K562 (cell line): Measurements from ENCODE around the gene TMTC2. TPM values are rescaled to one million over a fixed set of nuclear protein-coding genes. Genes with fewer than 3 reads are reported as not detected.

Experiments
- ATAC-seq: fragments of 200-7000 bp; cut with Tn5 transposase; 3 replicates; pipeline ENCODE4 v1.9.1; 2020; ENCODE audit warnings: moderate library complexity
- BruUV-seq: library from RNA; stranded (reverse); fragments of 400-500 nt; replicated peaks from 2 replicates; lab custom pipeline; 2021; lab: Mats Ljungman, UMichigan
- CTCF ChIA-PET: fragments of 300-600 bp; formaldehyde crosslinking; extraction: SDS; loops from one replicate; lab custom pipeline; 2021; ENCODE audit warnings: low intra/inter-chr PET ratio; lab: Yijun Ruan, JAX
- POLR2A ChIA-PET: fragments of 300-600, 350-650 bp; sonication (Branson Sonifier 250); formaldehyde crosslinking; extraction: SDS; loops from one replicate; lab custom pipeline; 2021; ENCODE audit warnings: antibody characterized with exemption, inconsistent platforms; lab: Yijun Ruan, JAX
- DNase-seq, 4 experiments: peaks; one replicate each; pipeline versions ENCODE4 v3.0.0 to v3.0.0-alpha.2; 2011 to 2018; ENCODE audit warnings: low spot score in 3 of 4, mixed read lengths in 3 of 4; ENCODE audit errors: extremely low read depth in 1 of 4
- FAIRE-seq: peaks from 2 replicates; lab custom pipeline; 2011; peaks lifted over from hg19 to GRCh38; lab: Jason Lieb, UNC
- H2AFZ ChIP-seq: 2 replicates; pipeline ENCODE4 v1.6.0; 2011; ENCODE audit warnings: low read depth, low read length, control low read depth, inconsistent platforms
- H3K27ac ChIP-seq: fragments of 200-600 bp; 3 replicates; pipeline ENCODE4 v1.8.0; 2011; ENCODE audit warnings: low read depth, mild to moderate bottlenecking, control low read depth, inconsistent platforms, low read length, moderate library complexity, mixed read lengths; ENCODE audit errors: extremely low read depth
- H3K27me3 ChIP-seq, 2 experiments: fragments of 300-600 bp in 1 of 2; 2 replicates in 1 of 2; 3 replicates in 1 of 2; pipeline versions ENCODE4 v1.6.0 to v1.8.0; 2011; ENCODE audit warnings: inconsistent platforms in 2 of 2, low read length in 2 of 2, mild to moderate bottlenecking in 1 of 2, mixed read lengths in 1 of 2, moderate library complexity in 1 of 2; ENCODE audit not compliant: control insufficient read depth in 2 of 2, insufficient read depth in 2 of 2
- H3K36me3 ChIP-seq: fragments of 300-600 bp; 3 replicates; pipeline ENCODE4 v1.8.0; 2011; ENCODE audit warnings: mild to moderate bottlenecking, low read length, inconsistent platforms; ENCODE audit not compliant: control insufficient read depth, insufficient read depth
- H3K4me1 ChIP-seq, 2 experiments: fragments of 200-600 bp in 1 of 2; replicated peaks in 1 of 2; 2 replicates in 1 of 2; 3 replicates in 1 of 2; pipeline versions ENCODE4 v1.5.1 to v1.8.0; 2011; ENCODE audit warnings: inconsistent platforms in 2 of 2, low read length in 2 of 2, mild to moderate bottlenecking in 1 of 2, mixed read lengths in 1 of 2, moderate library complexity in 1 of 2; ENCODE audit not compliant: control insufficient read depth in 2 of 2, insufficient read depth in 2 of 2
- H3K4me2 ChIP-seq: 2 replicates; pipeline ENCODE4 v1.6.1; 2011; ENCODE audit warnings: low read length, control low read depth, inconsistent platforms, mixed read lengths; ENCODE audit not compliant: insufficient read depth
- H3K4me3 ChIP-seq: fragments of 200-600 bp; sonication (generic), shearing (Covaris generic); 2 replicates; pipeline ENCODE4 v1.5.1; 2016; ENCODE audit warnings: control low read depth, inconsistent platforms
- H3K79me2 ChIP-seq: fragments of 200-600 bp; 3 replicates; pipeline ENCODE4 v1.8.0; 2011; ENCODE audit warnings: low read length, inconsistent platforms; ENCODE audit not compliant: control insufficient read depth, insufficient read depth
- H3K9ac ChIP-seq, 2 experiments: 2 replicates each; pipeline versions ENCODE4 v1.6.0 to v1.6.1; 2011; ENCODE audit warnings: low read depth in 2 of 2, low read length in 2 of 2, control low read depth in 1 of 2, inconsistent platforms in 1 of 2, mild to moderate bottlenecking in 1 of 2, mixed read lengths in 1 of 2; ENCODE audit not compliant: insufficient read depth in 1 of 2
- H3K9me1 ChIP-seq: one replicate; pipeline ENCODE4 v1.6.0; 2011; ENCODE audit warnings: inconsistent platforms, mild to moderate bottlenecking, low read length, moderate library complexity; ENCODE audit not compliant: control insufficient read depth, insufficient read depth
- H3K9me3 ChIP-seq: replicated peaks from 2 replicates; pipeline ENCODE4 v1.5.1; 2011; ENCODE audit warnings: low read depth, low read length, inconsistent platforms; ENCODE audit not compliant: control insufficient read depth, insufficient read depth
- H4K20me1 ChIP-seq: replicated peaks from 2 replicates; pipeline ENCODE4 v1.6.1; 2011; ENCODE audit warnings: low read length, inconsistent platforms, mixed read lengths; ENCODE audit not compliant: control insufficient read depth, insufficient read depth
- AFF1 ChIP-seq, 2 experiments: fragments of 450-650 bp; IDR thresholded peaks; 2 replicates each; pipeline ENCODE4 v1.6.1; 2018; ENCODE audit warnings: mild to moderate bottlenecking in 2 of 2, low read depth in 1 of 2; ENCODE audit not compliant: partially characterized antibody in 2 of 2
- SRSF1 ChIP-seq: fragments of 200-400 bp; formaldehyde crosslinking; IDR thresholded peaks from 2 replicates; pipeline ENCODE4 v1.6.1; 2017; ENCODE audit warnings: mild to moderate bottlenecking, low read depth, low read length, moderate library complexity
- SRSF7 ChIP-seq: fragments of 200-400 bp; formaldehyde crosslinking; optimal IDR thresholded peaks from 2 replicates; pipeline ENCODE3; 2017; ENCODE audit warnings: mild to moderate bottlenecking, low read depth, low read length
- ZFX ChIP-seq: sonication (generic); formaldehyde crosslinking; IDR thresholded peaks from 2 replicates; pipeline ENCODE4 v1.8.0; 2022; ENCODE audit warnings: mild to moderate bottlenecking, missing genetic modification reagents, moderate library complexity
- ZNF175 ChIP-seq: fragments of 200-800 bp; sonication (Bioruptor generic); IDR thresholded peaks from 2 replicates; pipeline ENCODE4 v1.6.1; 2016; ENCODE audit warnings: low read depth, mild to moderate bottlenecking, missing genetic modification characterization, missing compliant biosample characterization
- ZNF76 ChIP-seq: fragments of 250-450 bp; sonication (Bioruptor Pico); IDR thresholded peaks from 2 replicates; pipeline ENCODE4 v1.4.0; 2020; ENCODE audit warnings: mild to moderate bottlenecking, moderate library complexity, borderline replicate concordance
- in situ Hi-C: fragments of 300-500 bp; cut with MboI; formaldehyde crosslinking; loops from 4 replicates; pipeline ENCODE4 v1.15.0; 2018; ENCODE audit warnings: inconsistent platforms, mixed read lengths
- intact Hi-C: fragments of 100-400 bp; cut with micrococcal nuclease; formaldehyde crosslinking; loops from 2 replicates; pipeline ENCODE4 v1.14.2; 2022
- polyA plus RNA-seq, 8 experiments: library from polyadenylated mRNA; depleted of rRNA in 4 of 8; stranded (reverse) in 5 of 8; unstranded in 3 of 8; fragments of >200 nt; fragmentation: Nextera tagmentation in 2 of 8; fragmentation: Illumina TruSeq in 1 of 8; extraction: Ambion mirVana in 2 of 8; extraction: Trizol in 1 of 8; gene quantifications; 2 replicates each; pipeline versions ENCODE4 v1.2.1 to v1.2.3, GENCODE V29; 2011 to 2014; ENCODE audit warnings: inconsistent platforms in 1 of 8, missing spikeins in 1 of 8
- total RNA-seq, 7 experiments: library from RNA; depleted of rRNA in 6 of 7; stranded (reverse); fragments of >200 nt in 6 of 7; fragmentation: Illumina TruSeq in 2 of 7; extraction: Trizol in 2 of 7; gene quantifications; 2 replicates each; pipeline versions ENCODE4 v1.2.1 to v1.2.3, GENCODE V29; 2011 to 2021; ENCODE audit warnings: low replicate concordance in 1 of 7
- TF ChIP-seq, protein P1 (sequence below): sonication (generic); formaldehyde crosslinking; IDR thresholded peaks from 2 replicates; pipeline ENCODE4 v1.8.1; 2023; ENCODE audit warnings: mild to moderate bottlenecking, missing genetic modification reagents
- TF ChIP-seq, protein P2 (sequence below): sonication (generic); formaldehyde crosslinking; IDR thresholded peaks from 2 replicates; pipeline ENCODE4 v1.8.0; 2023; ENCODE audit warnings: missing genetic modification reagents, mild to moderate bottlenecking, borderline replicate concordance
- TF ChIP-seq, protein P3 (sequence below): sonication (generic); formaldehyde crosslinking; IDR thresholded peaks from 2 replicates; pipeline ENCODE4 v1.4.0; 2020; ENCODE audit warnings: mild to moderate bottlenecking, missing genetic modification reagents

The TMTC2 gene
- total and polyA plus RNA-seq, 9 of the 15 experiments (the other 6 are each of a cell fraction or from before 2014, with no cell fraction given) = 0.29 to 1.1 (median 0.55) TPM

DNA sequence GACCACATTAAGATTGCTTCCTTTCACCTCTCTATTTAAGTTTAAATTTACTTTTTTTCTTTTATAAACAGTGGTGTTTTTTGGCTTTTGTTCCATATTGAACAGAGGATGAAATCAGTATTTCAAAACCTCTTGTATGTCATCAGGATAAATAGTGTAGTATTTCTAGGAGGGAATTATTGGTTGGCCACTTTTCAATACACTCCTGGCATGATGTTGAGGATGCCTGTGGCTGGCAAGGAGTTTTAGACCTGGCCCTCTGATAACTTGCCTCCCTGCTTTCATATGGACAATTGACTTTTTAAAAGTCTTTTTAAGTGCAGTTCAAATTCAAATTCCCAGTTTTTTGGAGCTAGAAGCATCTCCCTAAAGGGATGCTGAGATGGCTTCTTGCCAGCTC lies 9.8 kb downstream of the TMTC2 start:
- H3K9me3 ChIP-seq = no peaks in the 10 kb centered on the region
- ChIA-PET CTCF (no interaction called here), POLR2A (no interaction called here)
- H3K9me1 ChIP-seq = no peaks in the 10 kb centered on the region
- BruUV-seq = no TSS peak
- no peaks in the 10 kb centered on the region for H3K27me3 ChIP-seq
- H3K4me1 ChIP-seq = no peaks in the 10 kb centered on the region
- DNase-seq = no peak
- H3K4me3 ChIP-seq = no peak overlapping the region
- no peaks in the 10 kb centered on the region for H3K36me3 ChIP-seq
- FAIRE-seq = no peak
- in situ Hi-C loops = no loop called here
- H4K20me1 ChIP-seq = no peaks in the 10 kb centered on the region
- no peak overlapping the region for H3K27ac ChIP-seq
- no peaks in the 10 kb centered on the region for H3K79me2 ChIP-seq
- no peak overlapping the region for H3K9ac ChIP-seq
- no peak overlapping the region for H2AFZ ChIP-seq
- no peak for ATAC-seq
- intact Hi-C loops = no loop called here
- no peak overlapping the region for H3K4me2 ChIP-seq
- no peak for TF ChIP-seq SRSF1
- no peak for TF ChIP-seq ZNF76 (CRISPR knock-in tag)
- no peak for TF ChIP-seq ZNF175 (CRISPR knock-in tag)
- TF ChIP-seq, protein P1, sequence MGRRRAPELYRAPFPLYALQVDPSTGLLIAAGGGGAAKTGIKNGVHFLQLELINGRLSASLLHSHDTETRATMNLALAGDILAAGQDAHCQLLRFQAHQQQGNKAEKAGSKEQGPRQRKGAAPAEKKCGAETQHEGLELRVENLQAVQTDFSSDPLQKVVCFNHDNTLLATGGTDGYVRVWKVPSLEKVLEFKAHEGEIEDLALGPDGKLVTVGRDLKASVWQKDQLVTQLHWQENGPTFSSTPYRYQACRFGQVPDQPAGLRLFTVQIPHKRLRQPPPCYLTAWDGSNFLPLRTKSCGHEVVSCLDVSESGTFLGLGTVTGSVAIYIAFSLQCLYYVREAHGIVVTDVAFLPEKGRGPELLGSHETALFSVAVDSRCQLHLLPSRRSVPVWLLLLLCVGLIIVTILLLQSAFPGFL = no peak
- no peak for TF ChIP-seq ZFX (CRISPR knock-in tag)
- TF ChIP-seq AFF1 (IDR thresholded peaks at IDR 0.05; ENCODE audit: low read depth in 1 of 2, partially characterized antibody in 2 of 2) = no peak
- TF ChIP-seq, protein P2, sequence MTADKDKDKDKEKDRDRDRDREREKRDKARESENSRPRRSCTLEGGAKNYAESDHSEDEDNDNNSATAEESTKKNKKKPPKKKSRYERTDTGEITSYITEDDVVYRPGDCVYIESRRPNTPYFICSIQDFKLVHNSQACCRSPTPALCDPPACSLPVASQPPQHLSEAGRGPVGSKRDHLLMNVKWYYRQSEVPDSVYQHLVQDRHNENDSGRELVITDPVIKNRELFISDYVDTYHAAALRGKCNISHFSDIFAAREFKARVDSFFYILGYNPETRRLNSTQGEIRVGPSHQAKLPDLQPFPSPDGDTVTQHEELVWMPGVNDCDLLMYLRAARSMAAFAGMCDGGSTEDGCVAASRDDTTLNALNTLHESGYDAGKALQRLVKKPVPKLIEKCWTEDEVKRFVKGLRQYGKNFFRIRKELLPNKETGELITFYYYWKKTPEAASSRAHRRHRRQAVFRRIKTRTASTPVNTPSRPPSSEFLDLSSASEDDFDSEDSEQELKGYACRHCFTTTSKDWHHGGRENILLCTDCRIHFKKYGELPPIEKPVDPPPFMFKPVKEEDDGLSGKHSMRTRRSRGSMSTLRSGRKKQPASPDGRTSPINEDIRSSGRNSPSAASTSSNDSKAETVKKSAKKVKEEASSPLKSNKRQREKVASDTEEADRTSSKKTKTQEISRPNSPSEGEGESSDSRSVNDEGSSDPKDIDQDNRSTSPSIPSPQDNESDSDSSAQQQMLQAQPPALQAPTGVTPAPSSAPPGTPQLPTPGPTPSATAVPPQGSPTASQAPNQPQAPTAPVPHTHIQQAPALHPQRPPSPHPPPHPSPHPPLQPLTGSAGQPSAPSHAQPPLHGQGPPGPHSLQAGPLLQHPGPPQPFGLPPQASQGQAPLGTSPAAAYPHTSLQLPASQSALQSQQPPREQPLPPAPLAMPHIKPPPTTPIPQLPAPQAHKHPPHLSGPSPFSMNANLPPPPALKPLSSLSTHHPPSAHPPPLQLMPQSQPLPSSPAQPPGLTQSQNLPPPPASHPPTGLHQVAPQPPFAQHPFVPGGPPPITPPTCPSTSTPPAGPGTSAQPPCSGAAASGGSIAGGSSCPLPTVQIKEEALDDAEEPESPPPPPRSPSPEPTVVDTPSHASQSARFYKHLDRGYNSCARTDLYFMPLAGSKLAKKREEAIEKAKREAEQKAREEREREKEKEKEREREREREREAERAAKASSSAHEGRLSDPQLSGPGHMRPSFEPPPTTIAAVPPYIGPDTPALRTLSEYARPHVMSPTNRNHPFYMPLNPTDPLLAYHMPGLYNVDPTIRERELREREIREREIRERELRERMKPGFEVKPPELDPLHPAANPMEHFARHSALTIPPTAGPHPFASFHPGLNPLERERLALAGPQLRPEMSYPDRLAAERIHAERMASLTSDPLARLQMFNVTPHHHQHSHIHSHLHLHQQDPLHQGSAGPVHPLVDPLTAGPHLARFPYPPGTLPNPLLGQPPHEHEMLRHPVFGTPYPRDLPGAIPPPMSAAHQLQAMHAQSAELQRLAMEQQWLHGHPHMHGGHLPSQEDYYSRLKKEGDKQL = no peak
- no peak for TF ChIP-seq SRSF7
- TF ChIP-seq, protein P3, sequence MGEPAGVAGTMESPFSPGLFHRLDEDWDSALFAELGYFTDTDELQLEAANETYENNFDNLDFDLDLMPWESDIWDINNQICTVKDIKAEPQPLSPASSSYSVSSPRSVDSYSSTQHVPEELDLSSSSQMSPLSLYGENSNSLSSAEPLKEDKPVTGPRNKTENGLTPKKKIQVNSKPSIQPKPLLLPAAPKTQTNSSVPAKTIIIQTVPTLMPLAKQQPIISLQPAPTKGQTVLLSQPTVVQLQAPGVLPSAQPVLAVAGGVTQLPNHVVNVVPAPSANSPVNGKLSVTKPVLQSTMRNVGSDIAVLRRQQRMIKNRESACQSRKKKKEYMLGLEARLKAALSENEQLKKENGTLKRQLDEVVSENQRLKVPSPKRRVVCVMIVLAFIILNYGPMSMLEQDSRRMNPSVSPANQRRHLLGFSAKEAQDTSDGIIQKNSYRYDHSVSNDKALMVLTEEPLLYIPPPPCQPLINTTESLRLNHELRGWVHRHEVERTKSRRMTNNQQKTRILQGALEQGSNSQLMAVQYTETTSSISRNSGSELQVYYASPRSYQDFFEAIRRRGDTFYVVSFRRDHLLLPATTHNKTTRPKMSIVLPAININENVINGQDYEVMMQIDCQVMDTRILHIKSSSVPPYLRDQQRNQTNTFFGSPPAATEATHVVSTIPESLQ (CRISPR knock-in tag) = no peak
